ENCODE data around the gene USB1. TPM values are rescaled to one million over a fixed set of nuclear protein-coding genes. Genes with fewer than 3 reads are reported as not detected.

The USB1 gene
- total and polyA plus RNA-seq, 2 experiments from 2014 or later = 79.6 to 118 TPM

DNA sequence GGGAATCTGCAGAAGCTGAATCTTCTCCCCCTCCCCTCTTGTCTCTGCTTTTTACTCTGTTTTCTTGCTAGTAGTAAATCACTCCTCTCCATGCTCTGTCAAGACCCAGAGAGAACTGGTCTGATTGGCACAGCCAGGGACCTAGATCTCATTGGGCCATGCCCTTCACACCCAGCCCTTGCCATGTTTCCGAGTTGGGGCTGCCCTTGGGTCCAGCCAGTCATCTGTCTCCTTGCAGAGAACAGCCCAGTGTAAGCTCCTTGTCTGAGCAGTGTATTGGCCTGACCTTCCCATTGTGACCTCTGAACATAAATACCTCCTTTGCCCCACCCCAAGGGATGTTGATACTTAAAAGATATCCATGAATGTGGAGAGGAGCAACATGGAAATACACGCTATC is 28.2 kb downstream of the USB1 start (continued):
- TF ChIP-seq ETS1 (IDR thresholded peaks at IDR 0.05) (no peak), NANOG (IDR thresholded peaks at IDR 0.05; ENCODE audit: borderline replicate concordance) (no peak)

- H3F3A ChIP-seq (replicated peaks; ENCODE audit: low read depth) = 0 out of 2 replicates have a peak, but pooled peaks cover 2% of the 10 kb centered on the region
- H3K79me2 ChIP-seq (replicated peaks; ENCODE audit: insufficient read depth) = peaks cover 44% of the 10 kb centered on the region
- Mint-ChIP-seq H3K27ac (no peak overlapping the region), H3K4me1 (peaks cover 38% of the 10 kb centered on the region), H3K36me3 (ENCODE audit: low read depth) (peaks cover 9% of the 10 kb centered on the region; the same call in 2 of the 3 replicates), H3K9me3 (no peaks in the 10 kb centered on the region), H3K27me3 (ENCODE audit: insufficient read depth, low read depth, poor library complexity) (peaks cover 9% of the 10 kb centered on the region), H3K4me3 (no peak overlapping the region)
- no peak overlapping the region for H2AFZ ChIP-seq
- H4K20me1 ChIP-seq (replicated peaks; ENCODE audit: insufficient read depth) = peaks cover 2% of the 10 kb centered on the region; the same call in 1 of the 2 replicates
- ATAC-seq = no peak
- H3K4me2 ChIP-seq = no peak overlapping the region
- H3K36me3 ChIP-seq (ENCODE audit: insufficient read depth) = no peaks in the 10 kb centered on the region
- no peak for DNase-seq (ENCODE audit: low spot score)
- H3K9me2 ChIP-seq (ENCODE audit: insufficient read depth) = no peaks in the 10 kb centered on the region
- TF ChIP-seq JUNB (IDR thresholded peaks at IDR 0.05; ENCODE audit: unreplicated experiment) (no peak), NANOG (IDR thresholded peaks at IDR 0.05; ENCODE audit: borderline replicate concordance) (no peak)
- peaks cover 25% of the 10 kb centered on the region for H3K4me1 ChIP-seq (ENCODE audit: insufficient read depth)
- H3K27ac ChIP-seq (ENCODE audit: low read depth) = no peak overlapping the region
- H3K4me3 ChIP-seq = no peak overlapping the region
- no peaks in the 10 kb centered on the region for H3K27me3 ChIP-seq (ENCODE audit: insufficient read depth)
Observed at GRCh38 chr16:58030136-58030840, 29.1 kb downstream of the USB1 start.

DNA sequence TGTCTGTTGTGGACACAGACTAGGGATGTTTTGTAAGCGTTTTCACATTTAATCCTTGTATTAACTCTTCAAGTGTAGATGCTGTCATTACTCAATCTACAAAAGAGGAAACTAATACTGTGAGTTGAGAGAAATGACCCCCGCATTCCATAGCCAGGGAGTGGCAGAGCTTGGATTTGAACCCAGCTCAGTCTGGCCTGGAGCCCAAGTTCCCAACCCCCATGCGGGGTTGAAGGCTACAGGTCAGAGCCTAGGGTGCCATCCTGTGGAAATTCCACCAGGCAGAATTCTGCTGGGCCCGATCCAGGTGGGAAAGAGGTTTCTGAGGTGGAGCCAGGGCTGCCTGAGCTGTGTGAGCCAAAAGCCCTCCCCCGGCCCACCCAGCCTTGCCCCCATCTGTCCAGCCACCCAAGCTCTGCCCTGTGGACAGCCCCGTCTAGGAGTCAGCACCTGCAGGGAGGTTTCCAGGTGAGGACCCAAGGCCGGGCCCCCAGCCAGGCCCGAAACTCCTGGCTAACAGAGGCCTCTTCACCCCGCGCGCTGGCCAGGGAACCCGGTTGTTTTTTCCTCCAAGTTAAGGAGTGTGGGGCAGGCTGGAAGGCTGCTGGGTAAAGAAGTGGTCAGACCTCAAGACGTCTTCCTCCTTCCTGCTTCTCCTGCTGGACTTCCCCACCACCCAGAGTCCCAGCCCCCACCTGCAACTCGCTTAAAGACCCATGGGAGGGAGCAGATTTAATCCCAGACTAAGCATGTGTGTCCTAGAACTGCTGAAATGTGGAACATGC is 30.0 kb downstream of the USB1 start:
- peak overlapping the region; percentile 77 for H3K27ac Mint-ChIP-seq
- TF ChIP-seq POLR2AphosphoS5 (IDR thresholded peaks at IDR 0.05; ENCODE audit: low read depth) (no peak), JUNB (IDR thresholded peaks at IDR 0.05; ENCODE audit: unreplicated experiment) (no peak), CTCF (conservative IDR thresholded peaks at IDR 0.05; ENCODE audit: low read depth in 2 of 2) (no peak), EZH2phosphoT487 (IDR thresholded peaks at IDR 0.05; ENCODE audit: unreplicated experiment) (no peak), ZNF331 (CRISPR knock-in tag; IDR thresholded peaks at IDR 0.05; ENCODE audit: low read depth) (no peak), CREB1 (CRISPR knock-in tag; IDR thresholded peaks at IDR 0.05; ENCODE audit: low read depth) (no peak), ZNF114 (CRISPR knock-in tag; IDR thresholded peaks at IDR 0.05) (no peak), NANOG (IDR thresholded peaks at IDR 0.05; ENCODE audit: borderline replicate concordance) (no peak), EZH2 (IDR thresholded peaks at IDR 0.05; ENCODE audit: low read depth, unreplicated experiment) (no peak), ETS1 (IDR thresholded peaks at IDR 0.05) (no peak), STAT1 (IDR thresholded peaks at IDR 0.05; ENCODE audit: unreplicated experiment) (no peak)
- TF ChIP-seq, protein P1, sequence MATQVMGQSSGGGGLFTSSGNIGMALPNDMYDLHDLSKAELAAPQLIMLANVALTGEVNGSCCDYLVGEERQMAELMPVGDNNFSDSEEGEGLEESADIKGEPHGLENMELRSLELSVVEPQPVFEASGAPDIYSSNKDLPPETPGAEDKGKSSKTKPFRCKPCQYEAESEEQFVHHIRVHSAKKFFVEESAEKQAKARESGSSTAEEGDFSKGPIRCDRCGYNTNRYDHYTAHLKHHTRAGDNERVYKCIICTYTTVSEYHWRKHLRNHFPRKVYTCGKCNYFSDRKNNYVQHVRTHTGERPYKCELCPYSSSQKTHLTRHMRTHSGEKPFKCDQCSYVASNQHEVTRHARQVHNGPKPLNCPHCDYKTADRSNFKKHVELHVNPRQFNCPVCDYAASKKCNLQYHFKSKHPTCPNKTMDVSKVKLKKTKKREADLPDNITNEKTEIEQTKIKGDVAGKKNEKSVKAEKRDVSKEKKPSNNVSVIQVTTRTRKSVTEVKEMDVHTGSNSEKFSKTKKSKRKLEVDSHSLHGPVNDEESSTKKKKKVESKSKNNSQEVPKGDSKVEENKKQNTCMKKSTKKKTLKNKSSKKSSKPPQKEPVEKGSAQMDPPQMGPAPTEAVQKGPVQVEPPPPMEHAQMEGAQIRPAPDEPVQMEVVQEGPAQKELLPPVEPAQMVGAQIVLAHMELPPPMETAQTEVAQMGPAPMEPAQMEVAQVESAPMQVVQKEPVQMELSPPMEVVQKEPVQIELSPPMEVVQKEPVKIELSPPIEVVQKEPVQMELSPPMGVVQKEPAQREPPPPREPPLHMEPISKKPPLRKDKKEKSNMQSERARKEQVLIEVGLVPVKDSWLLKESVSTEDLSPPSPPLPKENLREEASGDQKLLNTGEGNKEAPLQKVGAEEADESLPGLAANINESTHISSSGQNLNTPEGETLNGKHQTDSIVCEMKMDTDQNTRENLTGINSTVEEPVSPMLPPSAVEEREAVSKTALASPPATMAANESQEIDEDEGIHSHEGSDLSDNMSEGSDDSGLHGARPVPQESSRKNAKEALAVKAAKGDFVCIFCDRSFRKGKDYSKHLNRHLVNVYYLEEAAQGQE (IDR thresholded peaks at IDR 0.05; ENCODE audit: unreplicated experiment) = no peak

More for the DNA sequence above, 30.0 kb downstream of the USB1 start:
- Histone ChIP-seq H2AFZ (no peak overlapping the region), H4K20me1 (replicated peaks; ENCODE audit: insufficient read depth) (peaks cover 2% of the 10 kb centered on the region; the same call in 1 of the 2 replicates), H3K27me3 (ENCODE audit: insufficient read depth) (no peaks in the 10 kb centered on the region), H3K4me2 (no peak overlapping the region), H3K4me1 (ENCODE audit: insufficient read depth) (peaks cover 25% of the 10 kb centered on the region), H3K4me3 (no peak overlapping the region), H3K9me2 (ENCODE audit: insufficient read depth) (no peaks in the 10 kb centered on the region), H3F3A (replicated peaks; ENCODE audit: low read depth) (0 out of 2 replicates have a peak, but pooled peaks cover 2% of the 10 kb centered on the region), H3K36me3 (ENCODE audit: insufficient read depth) (no peaks in the 10 kb centered on the region), H3K79me2 (replicated peaks; ENCODE audit: insufficient read depth) (peaks cover 43% of the 10 kb centered on the region), H3K27ac (ENCODE audit: low read depth) (no peak overlapping the region)
- peaks cover 38% of the 10 kb centered on the region for H3K4me1 Mint-ChIP-seq
- H3K9me3 Mint-ChIP-seq = no peaks in the 10 kb centered on the region
- DNase-seq (ENCODE audit: low spot score) (no peak), ATAC-seq (no peak)
- peaks cover 9% of the 10 kb centered on the region; the same call in 2 of the 3 replicates for H3K36me3 Mint-ChIP-seq (ENCODE audit: low read depth)
- no peak overlapping the region for H3K4me3 Mint-ChIP-seq
- peaks cover 9% of the 10 kb centered on the region for H3K27me3 Mint-ChIP-seq (ENCODE audit: insufficient read depth, low read depth, poor library complexity)

All from GM23338 (cell line).